AG10803 (cell line): ENCODE data around the gene GUCY2C.

Experiments
- DNase-seq: peaks from one replicate; pipeline ENCODE4 v3.0.0; 2010; ENCODE audit warnings: low read depth
- H3K4me3 ChIP-seq: 2 replicates; pipeline ENCODE4 v1.5.1; 2011; ENCODE audit warnings: mild to moderate bottlenecking, low read length, control low read depth
- TF ChIP-seq, protein P1 (sequence below): conservative IDR thresholded peaks from 2 replicates; pipeline ENCODE4 v1.5.1; 2011; ENCODE audit warnings: mild to moderate bottlenecking, low read length, control low read depth, inconsistent platforms

GUCY2C gene

DNA sequence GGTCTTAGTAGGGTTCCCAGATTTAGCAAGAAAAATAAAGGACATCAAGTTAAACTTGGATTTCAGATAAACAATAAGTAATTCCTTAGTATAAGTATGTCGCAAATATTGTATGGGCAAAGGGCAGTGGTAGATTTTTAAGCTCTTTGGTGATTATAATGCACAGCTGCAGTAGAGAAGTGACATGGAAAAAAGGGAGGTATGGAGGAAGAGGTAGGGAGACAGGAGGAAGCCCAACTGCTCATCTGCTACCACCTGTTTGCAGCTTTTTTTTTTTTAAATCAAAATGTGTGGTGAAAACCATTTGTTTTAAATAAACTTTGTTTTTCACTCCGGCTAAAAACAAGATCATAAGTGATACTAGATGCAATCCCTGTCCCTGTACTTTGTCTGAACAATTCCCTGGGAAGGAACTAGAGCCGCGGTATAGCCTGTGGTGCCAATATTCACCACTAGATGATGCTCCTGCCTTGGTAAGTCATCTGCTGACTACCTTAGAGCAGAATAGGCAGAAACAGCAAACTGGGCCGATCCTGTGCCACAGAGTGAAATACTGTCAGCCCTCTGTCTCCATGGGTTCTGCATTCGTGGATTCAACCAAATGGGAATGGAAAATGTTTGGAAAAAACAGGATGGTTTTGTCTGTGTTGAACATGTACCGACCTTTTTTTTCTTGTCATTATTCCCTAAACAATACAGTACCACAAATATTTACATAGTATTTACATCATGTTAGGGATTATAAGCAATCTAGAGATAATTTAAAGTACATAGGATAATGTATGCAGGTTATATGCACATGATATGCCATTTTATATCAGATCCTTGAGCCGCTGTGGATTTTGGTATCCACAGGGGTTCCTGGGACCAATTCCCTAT lies 66.3 kb downstream of the GUCY2C start:
- H3K4me3 ChIP-seq: no peak overlapping the region
- TF ChIP-seq, protein P1, sequence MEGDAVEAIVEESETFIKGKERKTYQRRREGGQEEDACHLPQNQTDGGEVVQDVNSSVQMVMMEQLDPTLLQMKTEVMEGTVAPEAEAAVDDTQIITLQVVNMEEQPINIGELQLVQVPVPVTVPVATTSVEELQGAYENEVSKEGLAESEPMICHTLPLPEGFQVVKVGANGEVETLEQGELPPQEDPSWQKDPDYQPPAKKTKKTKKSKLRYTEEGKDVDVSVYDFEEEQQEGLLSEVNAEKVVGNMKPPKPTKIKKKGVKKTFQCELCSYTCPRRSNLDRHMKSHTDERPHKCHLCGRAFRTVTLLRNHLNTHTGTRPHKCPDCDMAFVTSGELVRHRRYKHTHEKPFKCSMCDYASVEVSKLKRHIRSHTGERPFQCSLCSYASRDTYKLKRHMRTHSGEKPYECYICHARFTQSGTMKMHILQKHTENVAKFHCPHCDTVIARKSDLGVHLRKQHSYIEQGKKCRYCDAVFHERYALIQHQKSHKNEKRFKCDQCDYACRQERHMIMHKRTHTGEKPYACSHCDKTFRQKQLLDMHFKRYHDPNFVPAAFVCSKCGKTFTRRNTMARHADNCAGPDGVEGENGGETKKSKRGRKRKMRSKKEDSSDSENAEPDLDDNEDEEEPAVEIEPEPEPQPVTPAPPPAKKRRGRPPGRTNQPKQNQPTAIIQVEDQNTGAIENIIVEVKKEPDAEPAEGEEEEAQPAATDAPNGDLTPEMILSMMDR: peak; percentile 100
- DNase-seq: peak; percentile 72

DNA sequence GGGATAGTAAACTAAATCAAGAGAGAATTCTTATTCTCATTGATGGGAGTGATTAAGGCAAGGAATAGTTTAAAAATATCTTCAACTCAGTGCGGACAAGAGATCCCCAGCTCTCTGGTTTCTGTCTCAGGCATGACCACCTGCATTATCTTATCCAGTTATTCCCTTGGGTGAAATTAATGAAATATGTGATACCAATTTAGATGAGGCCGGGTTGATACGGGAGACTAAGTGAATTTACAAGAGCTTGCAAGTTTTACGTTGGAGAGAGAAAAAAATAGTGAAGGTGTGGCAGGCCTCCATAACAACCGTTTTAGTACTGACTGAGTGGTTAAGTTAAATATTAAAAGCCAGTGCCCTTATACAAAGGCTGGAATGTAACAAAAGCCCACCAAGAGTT lies 67.6 kb downstream of the GUCY2C start:
- TF ChIP-seq, protein P1: no peak
- no peak overlapping the region for H3K4me3 ChIP-seq
- no peak for DNase-seq

DNA sequence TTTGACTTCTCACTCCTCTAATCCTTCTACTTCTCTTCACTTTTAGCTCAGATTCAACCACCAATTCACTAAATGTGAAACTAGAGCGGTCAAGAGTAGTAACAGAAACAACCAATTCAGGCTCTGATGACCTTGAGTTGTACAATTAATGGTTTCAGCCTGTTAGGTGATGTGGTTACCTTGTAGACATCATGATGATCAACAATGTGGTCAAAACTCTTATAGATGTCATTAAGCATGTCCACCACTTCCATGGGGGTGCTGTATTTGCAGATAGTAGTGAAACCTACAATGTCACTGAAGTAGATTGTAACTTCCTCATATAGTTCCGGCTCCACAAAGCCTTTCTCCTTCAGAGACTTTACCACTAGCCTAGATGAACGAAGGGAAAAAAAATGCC lies 74.6 kb downstream of the GUCY2C start:
- no peak for DNase-seq
- no peak overlapping the region for H3K4me3 ChIP-seq
- TF ChIP-seq, protein P1: no peak

DNA sequence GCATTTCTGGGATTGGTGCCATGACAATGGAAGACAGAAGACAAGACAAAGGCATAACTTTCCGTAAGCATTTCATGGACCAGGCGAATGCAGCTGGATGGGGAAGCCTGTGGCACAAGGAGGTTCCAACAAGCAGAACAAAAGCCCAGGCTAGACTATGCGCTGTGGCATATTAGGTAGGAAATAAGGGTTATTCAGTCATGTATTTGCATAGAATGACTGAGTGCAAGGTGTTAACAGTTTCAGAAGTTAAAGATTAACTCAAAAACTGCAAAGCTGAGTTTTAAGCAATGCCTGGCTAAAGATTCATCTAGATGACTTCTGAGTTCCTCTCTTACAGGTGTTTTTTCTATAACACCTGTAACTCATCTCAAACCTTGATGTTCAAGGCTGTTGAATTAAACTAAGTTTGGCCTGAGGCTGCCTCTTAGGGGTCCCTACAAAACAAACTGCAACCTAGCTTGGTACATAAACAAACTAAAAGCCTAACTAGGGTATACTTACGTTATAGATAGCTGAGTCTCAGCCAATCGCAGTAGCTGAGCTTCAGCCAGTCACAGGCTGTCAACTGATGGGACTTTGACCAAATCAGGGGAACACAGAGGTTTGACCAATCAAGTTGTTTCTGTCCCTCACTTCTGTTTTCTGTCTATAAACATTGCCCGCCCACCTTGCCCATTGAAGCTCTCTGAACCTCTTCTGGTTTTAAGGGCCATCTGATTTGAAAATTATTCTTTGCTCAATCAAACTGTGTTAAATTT lies 76.5 kb downstream of the GUCY2C start:
- no peak overlapping the region for H3K4me3 ChIP-seq
- DNase-seq: no peak
- TF ChIP-seq, protein P1: no peak

GRCh38 chr12:14618983-14619382 lies 77.4 kb downstream of the GUCY2C start:
- TF ChIP-seq, protein P1: peak; percentile 58
- no peak overlapping the region for H3K4me3 ChIP-seq
- peak; percentile 17 for DNase-seq

GRCh38 chr12:14614704-14615121 lies 81.7 kb downstream of the GUCY2C start:
- no peak overlapping the region for H3K4me3 ChIP-seq
- no peak for DNase-seq
- TF ChIP-seq, protein P1: no peak

GRCh38 chr12:14613718-14614117 lies 82.7 kb downstream of the GUCY2C start:
- TF ChIP-seq, protein P1: no peak
- DNase-seq: no peak
- no peak overlapping the region for H3K4me3 ChIP-seq
